Uterus (tissue), 4 donors: ENCODE measurements around the gene IGIP. TPM values are rescaled to one million over a fixed set of nuclear protein-coding genes. Genes with fewer than 3 reads are reported as not detected.

Source experiments
- DNase-seq, 2 donors: peaks; one replicate each; pipeline ENCODE4 v3.0.0-alpha.2; 2019 to 2020
- H3K27ac ChIP-seq, 2 donors: fragments of 200-600 bp; sonication (generic); 1 replicate in 1 of 2; 2 replicates in 1 of 2; pipeline ENCODE4 v1.5.1; 2016 to 2018
- H3K27me3 ChIP-seq, 2 donors: fragments of 200-600 bp; sonication (generic); one replicate each; pipeline ENCODE4 v1.5.1; 2018 to 2019; ENCODE audit warnings: control low read depth in 1 of 2
- H3K36me3 ChIP-seq, 2 donors: fragments of 200-600 bp; sonication (generic); one replicate each; pipeline ENCODE4 v1.5.1; 2019; ENCODE audit warnings: control low read depth in 1 of 2
- H3K4me1 ChIP-seq, 2 donors: fragments of 200-600 bp; sonication (generic); one replicate each; pipeline ENCODE4 v1.5.1; 2018 to 2019; ENCODE audit warnings: control low read depth in 1 of 2
- H3K4me3 ChIP-seq, 2 donors: fragments of 200-600 bp; sonication (generic); 1 replicate in 1 of 2; 2 replicates in 1 of 2; pipeline ENCODE4 v1.5.1; 2018 to 2019; ENCODE audit warnings: mild to moderate bottlenecking in 1 of 2
- H3K9me3 ChIP-seq, 2 donors: fragments of 200-600 bp; sonication (generic); one replicate each; pipeline ENCODE4 v1.5.1; 2019; ENCODE audit warnings: control low read depth in 1 of 2
- POLR2A ChIP-seq, 2 donors: fragments of 450-650 bp; IDR thresholded peaks; one replicate each; pipeline ENCODE4 v1.6.1; 2016; ENCODE audit warnings: antibody characterized with exemption in 2 of 2, mild to moderate bottlenecking in 1 of 2, moderate library complexity in 1 of 2
- intact Hi-C: fragments of 100-400 bp; cut with DNase I; formaldehyde crosslinking; loops from one replicate; pipeline ENCODE4 v1.15.1; 2023; ENCODE audit warnings: low total_unique reads
- total RNA-seq, 4 donors: library from RNA; depleted of rRNA in 3 of 4; stranded (reverse); fragments of >200 nt in 3 of 4; gene quantifications; one replicate each; pipeline versions ENCODE4 v1.1.0 to v1.2.4, GENCODE V29; 2014 to 2023
- TF ChIP-seq, protein P1 (sequence below), 4 experiments: fragments of 200-600 bp in 2 of 4; fragments of 450-650 bp in 2 of 4; sonication (generic) in 2 of 4; IDR thresholded peaks; one replicate each; pipeline ENCODE4 v1.5.1; 2016 to 2019; ENCODE audit warnings: antibody characterized with exemption in 4 of 4, mild to moderate bottlenecking in 2 of 4, moderate library complexity in 1 of 4
- donor health status: DM: yes; HTN: yes; CAD: no.

IGIP gene
- total RNA-seq, 4 donors from 2014 or later = 17.8 to 33.5 (median 31.2) TPM

DNA sequence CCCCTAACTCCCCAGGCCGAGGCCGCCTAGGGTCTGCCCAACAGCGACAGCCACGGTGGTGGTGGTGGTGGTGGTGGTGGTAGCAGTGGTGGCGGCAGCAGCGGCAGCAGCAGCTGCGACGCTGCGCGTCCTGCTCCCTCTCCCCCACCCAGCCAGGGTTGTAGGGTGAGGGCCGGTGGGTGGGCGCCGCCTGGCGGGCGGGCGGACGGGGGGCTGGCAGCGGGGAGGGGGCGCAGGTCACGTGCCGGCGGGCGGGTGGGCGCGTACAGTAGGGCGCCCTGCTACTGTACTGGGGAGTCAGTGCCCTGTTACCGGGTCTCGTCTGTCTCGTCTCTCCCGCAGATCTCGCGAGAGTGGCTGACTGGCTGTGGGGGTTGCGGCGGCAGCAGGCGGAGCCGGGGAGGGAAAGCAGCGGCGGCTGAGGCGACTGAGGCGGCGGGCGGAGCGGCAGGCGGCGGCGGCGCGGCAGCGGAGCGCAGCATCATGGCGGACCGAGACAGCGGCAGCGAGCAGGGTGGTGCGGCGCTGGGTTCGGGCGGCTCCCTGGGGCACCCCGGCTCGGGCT is 12.0 kb upstream of the IGIP start, which contains the start of gene PURA:
Gene PURA (plus strand): TSS at position 411 of the 565 bp plus-strand sequence. CDS start 73 bp downstream, at position 484.
- TF ChIP-seq, protein P1, sequence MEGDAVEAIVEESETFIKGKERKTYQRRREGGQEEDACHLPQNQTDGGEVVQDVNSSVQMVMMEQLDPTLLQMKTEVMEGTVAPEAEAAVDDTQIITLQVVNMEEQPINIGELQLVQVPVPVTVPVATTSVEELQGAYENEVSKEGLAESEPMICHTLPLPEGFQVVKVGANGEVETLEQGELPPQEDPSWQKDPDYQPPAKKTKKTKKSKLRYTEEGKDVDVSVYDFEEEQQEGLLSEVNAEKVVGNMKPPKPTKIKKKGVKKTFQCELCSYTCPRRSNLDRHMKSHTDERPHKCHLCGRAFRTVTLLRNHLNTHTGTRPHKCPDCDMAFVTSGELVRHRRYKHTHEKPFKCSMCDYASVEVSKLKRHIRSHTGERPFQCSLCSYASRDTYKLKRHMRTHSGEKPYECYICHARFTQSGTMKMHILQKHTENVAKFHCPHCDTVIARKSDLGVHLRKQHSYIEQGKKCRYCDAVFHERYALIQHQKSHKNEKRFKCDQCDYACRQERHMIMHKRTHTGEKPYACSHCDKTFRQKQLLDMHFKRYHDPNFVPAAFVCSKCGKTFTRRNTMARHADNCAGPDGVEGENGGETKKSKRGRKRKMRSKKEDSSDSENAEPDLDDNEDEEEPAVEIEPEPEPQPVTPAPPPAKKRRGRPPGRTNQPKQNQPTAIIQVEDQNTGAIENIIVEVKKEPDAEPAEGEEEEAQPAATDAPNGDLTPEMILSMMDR (IDR thresholded peaks at IDR 0.05) = peak in 1 of 4 experiments; percentile 23
- peak; percentile 48 to 79 for TF ChIP-seq POLR2A (IDR thresholded peaks at IDR 0.05)
- peak; percentile 95 for DNase-seq
- intact Hi-C loops = no loop called here
- Histone ChIP-seq H3K9me3 (no peaks in the 10 kb centered on the region), H3K36me3 (no peaks in the 10 kb centered on the region), H3K27ac (peak within 1 kb of the TSS; percentile 91 to 94), H3K4me1 (peaks cover 5 to 14% of the 10 kb centered on the region in 2 donors), H3K4me3 (peak within 1 kb of the TSS; percentile 64 to 92), H3K27me3 (no peaks in the 10 kb centered on the region)

DNA sequence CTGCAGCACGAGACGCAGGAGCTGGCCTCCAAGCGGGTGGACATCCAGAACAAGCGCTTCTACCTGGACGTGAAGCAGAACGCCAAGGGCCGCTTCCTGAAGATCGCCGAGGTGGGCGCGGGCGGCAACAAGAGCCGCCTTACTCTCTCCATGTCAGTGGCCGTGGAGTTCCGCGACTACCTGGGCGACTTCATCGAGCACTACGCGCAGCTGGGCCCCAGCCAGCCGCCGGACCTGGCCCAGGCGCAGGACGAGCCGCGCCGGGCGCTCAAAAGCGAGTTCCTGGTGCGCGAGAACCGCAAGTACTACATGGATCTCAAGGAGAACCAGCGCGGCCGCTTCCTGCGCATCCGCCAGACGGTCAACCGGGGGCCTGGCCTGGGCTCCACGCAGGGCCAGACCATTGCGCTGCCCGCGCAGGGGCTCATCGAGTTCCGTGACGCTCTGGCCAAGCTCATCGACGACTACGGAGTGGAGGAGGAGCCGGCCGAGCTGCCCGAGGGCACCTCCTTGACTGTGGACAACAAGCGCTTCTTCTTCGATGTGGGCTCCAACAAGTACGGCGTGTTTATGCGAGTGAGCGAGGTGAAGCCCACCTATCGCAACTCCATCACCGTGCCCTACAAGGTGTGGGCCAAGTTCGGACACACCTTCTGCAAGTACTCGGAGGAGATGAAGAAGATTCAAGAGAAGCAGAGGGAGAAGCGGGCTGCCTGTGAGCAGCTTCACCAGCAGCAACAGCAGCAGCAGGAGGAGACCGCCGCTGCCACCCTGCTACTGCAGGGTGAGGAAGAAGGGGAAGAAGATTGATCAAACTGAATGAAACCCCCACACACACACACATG is 11.2 kb upstream of the IGIP start:
- DNase-seq = peak; percentile 47 to 56
- Histone ChIP-seq H3K9me3 (no peaks in the 10 kb centered on the region), H3K4me1 (peaks cover 5 to 11% of the 10 kb centered on the region in 2 donors), H3K4me3 (peak overlapping the region; percentile 64 to 92), H3K27me3 (no peaks in the 10 kb centered on the region), H3K27ac (peak overlapping the region; percentile 91 to 94), H3K36me3 (no peaks in the 10 kb centered on the region)
- TF ChIP-seq, protein P1 (IDR thresholded peaks at IDR 0.05) = peak in 1 of 4 experiments; percentile 10
- peak in 1 of 2 donors; percentile 4 for TF ChIP-seq POLR2A (IDR thresholded peaks at IDR 0.05)
- intact Hi-C loops = no loop called here

DNA sequence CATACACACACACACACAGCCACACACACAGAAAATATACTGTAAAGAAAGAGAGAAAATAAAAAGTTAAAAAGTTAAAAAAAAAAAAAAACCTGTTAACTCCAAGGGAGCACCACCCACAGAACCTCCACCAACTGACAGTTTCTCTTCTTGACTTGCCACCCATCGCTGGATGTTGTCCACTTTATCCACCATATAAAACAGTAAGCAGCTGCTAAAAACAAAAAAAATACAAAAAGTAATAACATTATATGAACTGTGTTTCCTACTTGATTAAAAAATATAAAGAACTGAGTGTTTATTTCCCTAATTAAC is 10.6 kb upstream of the IGIP start:
- Histone ChIP-seq H3K27ac (peak overlapping the region; percentile 91 to 94), H3K4me1 (peaks cover 5 to 10% of the 10 kb centered on the region in 2 donors)
- intact Hi-C loops = no loop called here

DNA sequence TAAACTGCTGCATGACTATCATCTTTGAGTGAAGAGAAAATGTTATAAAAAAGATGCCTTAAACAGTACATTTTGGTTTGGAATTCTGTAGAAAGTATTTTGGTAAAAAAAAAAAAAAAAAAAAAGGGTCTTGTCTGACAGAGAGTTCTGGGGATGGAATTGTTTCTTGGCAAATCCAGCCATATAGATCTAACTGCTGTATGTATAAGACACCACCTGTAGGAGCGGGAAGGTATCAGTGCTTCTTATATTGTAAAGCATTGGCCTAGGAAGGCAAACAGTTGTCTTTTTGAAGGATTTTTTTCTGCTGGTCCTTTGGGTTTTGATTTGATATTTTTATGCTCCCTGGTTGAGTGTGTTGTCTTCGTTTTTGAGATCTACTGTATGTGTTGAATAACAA is 9.0 kb upstream of the IGIP start:
- Histone ChIP-seq H3K4me1 (peaks cover 5 to 10% of the 10 kb centered on the region in 2 donors), H3K9me3 (no peaks in the 10 kb centered on the region), H3K27me3 (no peaks in the 10 kb centered on the region), H3K27ac (no peak overlapping the region), H3K4me3 (no peak overlapping the region), H3K36me3 (no peaks in the 10 kb centered on the region)
- DNase-seq = no peak
- intact Hi-C loops = no loop called here
- TF ChIP-seq, protein P1 (IDR thresholded peaks at IDR 0.05) = no peak
- TF ChIP-seq POLR2A (IDR thresholded peaks at IDR 0.05) = no peak

More for the DNA sequence above, 10.6 kb upstream of the IGIP start:
- TF ChIP-seq POLR2A (IDR thresholded peaks at IDR 0.05) = no peak
- TF ChIP-seq, protein P1 (IDR thresholded peaks at IDR 0.05) = no peak
- H3K27me3 ChIP-seq = no peaks in the 10 kb centered on the region
- peak overlapping the region; percentile 64 to 92 for H3K4me3 ChIP-seq
- H3K9me3 ChIP-seq = no peaks in the 10 kb centered on the region
- H3K36me3 ChIP-seq = no peaks in the 10 kb centered on the region
- no peak for DNase-seq

DNA sequence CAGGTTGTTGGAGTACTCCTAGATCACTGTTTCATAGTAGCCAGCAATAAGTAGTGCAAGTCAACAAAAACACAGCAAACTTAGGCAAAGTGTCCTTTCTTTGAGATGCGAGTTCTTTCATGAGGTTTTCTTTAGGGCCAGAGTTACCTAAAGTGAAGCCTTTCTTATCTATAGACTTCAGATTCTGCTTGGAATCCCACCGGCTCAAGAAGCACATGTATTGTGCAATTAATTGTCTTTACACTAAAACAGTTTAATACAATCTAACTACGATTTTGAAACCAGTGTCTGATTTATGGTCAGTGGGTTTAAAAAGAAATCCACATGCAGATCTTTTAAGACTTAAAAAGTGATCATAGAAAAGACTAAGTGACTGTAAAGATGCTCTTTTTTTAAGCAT is 8.2 kb upstream of the IGIP start:
- intact Hi-C loops = no loop called here
- H3K4me3 ChIP-seq = no peak overlapping the region
- no peaks in the 10 kb centered on the region for H3K27me3 ChIP-seq
- no peaks in the 10 kb centered on the region for H3K36me3 ChIP-seq
- H3K9me3 ChIP-seq = no peaks in the 10 kb centered on the region
- H3K27ac ChIP-seq = no peak overlapping the region
- TF ChIP-seq POLR2A (IDR thresholded peaks at IDR 0.05) = no peak
- TF ChIP-seq, protein P1 (IDR thresholded peaks at IDR 0.05) = no peak
- peaks cover 5 to 10% of the 10 kb centered on the region in 2 donors for H3K4me1 ChIP-seq
- DNase-seq = no peak
